NT2/D1 (cell line): ENCODE results near the gene SLCO3A1.

Source experiments
- SUZ12 ChIP-seq: IDR thresholded peaks from 2 replicates; pipeline ENCODE4 v1.6.1; 2011; ENCODE audit not compliant: insufficient read length, insufficient read depth; ENCODE audit errors: extremely low read depth
- YY1 ChIP-seq: IDR thresholded peaks from 2 replicates; pipeline ENCODE4 v1.6.1; 2011; ENCODE audit not compliant: insufficient read length, insufficient read depth

DNA sequence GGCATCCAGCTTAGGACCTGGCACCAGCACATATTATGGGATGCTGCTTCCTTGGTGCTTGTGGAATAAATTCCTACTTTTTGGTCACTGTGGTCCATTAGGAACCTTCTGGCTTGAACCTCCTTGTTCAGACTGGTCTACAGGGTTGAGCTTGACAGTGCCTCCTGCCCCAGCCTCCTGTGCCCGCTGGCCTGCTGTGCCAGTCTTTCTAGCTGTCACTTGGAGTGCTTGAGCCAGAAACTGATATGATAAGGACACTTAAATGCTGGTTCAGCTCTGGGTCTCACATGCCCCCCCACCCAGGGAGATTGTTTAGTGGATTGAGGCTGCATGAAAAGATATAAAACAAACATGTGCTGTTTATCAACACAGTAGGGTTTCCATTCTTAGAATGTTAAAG, 147.8 kb downstream of the SLCO3A1 start:
- TF ChIP-seq YY1 (no peak), SUZ12 (no peak)
